Keratinocyte (primary cell): Measurements from ENCODE around the gene KRTAP20-4. TPM values are rescaled to one million over a fixed set of nuclear protein-coding genes. Genes with fewer than 3 reads are reported as not detected.

Experiments
- DNase-seq: peaks from one replicate; pipeline ENCODE4 v3.0.0-alpha.2; 2011; ENCODE audit warnings: low read depth, missing footprints, low spot score
- FAIRE-seq: peaks from 2 replicates; lab custom pipeline; 2011; peaks lifted over from hg19 to GRCh38; lab: Jason Lieb, UNC
- H2AFZ ChIP-seq: 2 replicates; pipeline ENCODE4 v1.6.0; 2012; ENCODE audit warnings: low read length, control low read depth, inconsistent platforms; ENCODE audit not compliant: control insufficient read depth
- H3K27ac ChIP-seq: 2 replicates; pipeline ENCODE4 v1.5.1; 2011; ENCODE audit warnings: low read length; ENCODE audit not compliant: control insufficient read depth, insufficient read depth
- H3K27me3 ChIP-seq: 3 replicates; pipeline ENCODE4 v1.6.0; 2011; ENCODE audit warnings: low read length; ENCODE audit not compliant: control insufficient read depth, insufficient read depth; ENCODE audit errors: extremely low read depth
- H3K36me3 ChIP-seq, 2 experiments: 2 replicates in 1 of 2; 3 replicates in 1 of 2; pipeline ENCODE4 v1.5.1; 2011; ENCODE audit warnings: low read length in 2 of 2, mild to moderate bottlenecking in 1 of 2; ENCODE audit not compliant: control insufficient read depth in 2 of 2, insufficient read depth in 2 of 2; ENCODE audit errors: extremely low read depth in 1 of 2
- H3K4me1 ChIP-seq: 3 replicates; pipeline ENCODE4 v1.5.1; 2011; ENCODE audit warnings: low read length; ENCODE audit not compliant: control insufficient read depth, insufficient read depth; ENCODE audit errors: extremely low read depth
- H3K4me2 ChIP-seq: 3 replicates; pipeline ENCODE4 v1.6.0; 2011; ENCODE audit warnings: low read depth, low read length; ENCODE audit not compliant: control insufficient read depth, insufficient read depth; ENCODE audit errors: extremely low read depth
- H3K4me3 ChIP-seq, 3 experiments: fragments of 200-600 bp in 1 of 3; sonication (generic) in 1 of 3; 2 replicates in 2 of 3; 3 replicates in 1 of 3; pipeline ENCODE4 v1.5.1; 2011 to 2016; ENCODE audit warnings: low read length in 3 of 3, mild to moderate bottlenecking in 3 of 3, control low read depth in 2 of 3, inconsistent platforms in 1 of 3, low read depth in 1 of 3, mixed read lengths in 1 of 3, mixed run types in 1 of 3, moderate library complexity in 1 of 3; ENCODE audit not compliant: control insufficient read depth in 2 of 3, insufficient read depth in 2 of 3; ENCODE audit errors: extremely low read depth in 1 of 3
- H3K79me2 ChIP-seq: 2 replicates; pipeline ENCODE4 v1.6.0; 2012; ENCODE audit warnings: low read length; ENCODE audit not compliant: control insufficient read depth, insufficient read depth
- H3K9ac ChIP-seq: 3 replicates; pipeline ENCODE4 v1.6.0; 2011; ENCODE audit warnings: low read length; ENCODE audit not compliant: control insufficient read depth, insufficient read depth; ENCODE audit errors: extremely low read depth
- H3K9me1 ChIP-seq: 3 replicates; pipeline ENCODE4 v1.6.0; 2011; ENCODE audit warnings: low read length; ENCODE audit not compliant: control insufficient read depth, insufficient read depth; ENCODE audit errors: extremely low read depth
- H3K9me3 ChIP-seq: 2 replicates; pipeline ENCODE4 v1.5.1; 2012; ENCODE audit warnings: low read depth, low read length; ENCODE audit not compliant: control insufficient read depth
- H4K20me1 ChIP-seq: 3 replicates; pipeline ENCODE4 v1.6.0; 2011; ENCODE audit warnings: low read length; ENCODE audit not compliant: control insufficient read depth, insufficient read depth; ENCODE audit errors: extremely low read depth
- CTCF ChIP-seq, 3 experiments: IDR thresholded peaks in 1 of 3; conservative IDR thresholded peaks in 1 of 3; optimal IDR thresholded peaks in 1 of 3; 2 replicates in 2 of 3; 3 replicates in 1 of 3; pipeline versions ENCODE3 to v1.5.1; 2011; ENCODE audit warnings: low read length in 3 of 3, mild to moderate bottlenecking in 3 of 3, moderate library complexity in 2 of 3, control low read depth in 1 of 3, inconsistent platforms in 1 of 3; ENCODE audit not compliant: insufficient read depth in 2 of 3; ENCODE audit errors: extremely low read depth in 1 of 3
- EZH2 ChIP-seq: IDR thresholded peaks from one replicate; pipeline ENCODE4 v1.6.1; 2012; ENCODE audit warnings: inconsistent platforms, mild to moderate bottlenecking, low read length, moderate library complexity
- dilution Hi-C: fragments of 300-500 bp; cut with MboI; formaldehyde crosslinking; loops from one replicate; pipeline ENCODE4 v1.7.0; 2020; ENCODE audit warnings: low sequenced_read_pairs; ENCODE audit not compliant: extremely low pct_ligation_motif_present
- polyA plus RNA-seq, 5 experiments: library from polyadenylated mRNA; depleted of rRNA in 3 of 5; stranded (reverse) in 3 of 5; stranded (forward) in 1 of 5; unstranded in 1 of 5; fragments of >200 nt; gene quantifications; 1 replicate in 1 of 5; 2 replicates in 3 of 5; 3 replicates in 1 of 5; pipeline versions ENCODE4 v1.2.1 to v1.2.3, GENCODE V29; 2011 to 2012; ENCODE audit warnings: missing spikeins in 2 of 5, low read depth in 1 of 5, low replicate concordance in 1 of 5

KRTAP20-4 gene
- polyA plus RNA-seq, 1 donor (not counting 4 experiments of a cell fraction or from before 2014, with no cell fraction given): not detected

GRCh38 chr21:30592140-30592539 lies 28.3 kb upstream of the KRTAP20-4 start, which contains the start of gene KRTAP6-3:
KRTAP6-3 (plus strand) TSS chr21:30592440; CDS start chr21:30592446, 6 bp downstream.
- no peaks in the 10 kb centered on the region for H3K9me3 ChIP-seq
- H3K36me3 ChIP-seq: no peaks in the 10 kb centered on the region
- no peaks in the 10 kb centered on the region for H4K20me1 ChIP-seq
- H3K9me1 ChIP-seq: no peaks in the 10 kb centered on the region
- H3K4me3 ChIP-seq: no peak within 1 kb of the TSS
- no peak for TF ChIP-seq EZH2
- no peak for TF ChIP-seq CTCF (optimal IDR thresholded peaks at IDR 0.05 in 1 of 3, IDR thresholded peaks at IDR 0.05 in 1 of 3, conservative IDR thresholded peaks at IDR 0.05 in 1 of 3; ENCODE audit: extremely low read depth in 1 of 3, insufficient read depth in 2 of 3, low read length in 3 of 3)
- no peak within 1 kb of the TSS for H3K4me2 ChIP-seq
- no peak within 1 kb of the TSS for H3K9ac ChIP-seq
- no peaks in the 10 kb centered on the region for H3K4me1 ChIP-seq
- DNase-seq (no peak), FAIRE-seq (no peak)
- dilution Hi-C loops: no loop called here
- H2AFZ ChIP-seq: no peak within 1 kb of the TSS
- H3K27ac ChIP-seq: no peak within 1 kb of the TSS
- no peaks in the 10 kb centered on the region for H3K79me2 ChIP-seq
- H3K27me3 ChIP-seq: no peaks in the 10 kb centered on the region

- H3K79me2 ChIP-seq: no peaks in the 10 kb centered on the region
- no peaks in the 10 kb centered on the region for H4K20me1 ChIP-seq
- no peak within 1 kb of the TSS for H2AFZ ChIP-seq
- FAIRE-seq (no peak), DNase-seq (no peak)
- H3K4me3 ChIP-seq: no peak within 1 kb of the TSS
- TF ChIP-seq CTCF (optimal IDR thresholded peaks at IDR 0.05 in 1 of 3, IDR thresholded peaks at IDR 0.05 in 1 of 3, conservative IDR thresholded peaks at IDR 0.05 in 1 of 3; ENCODE audit: extremely low read depth in 1 of 3, insufficient read depth in 2 of 3, low read length in 3 of 3): no peak
- TF ChIP-seq EZH2: no peak
- no peaks in the 10 kb centered on the region for H3K9me3 ChIP-seq
- H3K9me1 ChIP-seq: no peaks in the 10 kb centered on the region
- no peaks in the 10 kb centered on the region for H3K27me3 ChIP-seq
- dilution Hi-C loops: no loop called here
- no peak within 1 kb of the TSS for H3K4me2 ChIP-seq
- H3K4me1 ChIP-seq: no peaks in the 10 kb centered on the region
- H3K36me3 ChIP-seq: no peaks in the 10 kb centered on the region
- H3K27ac ChIP-seq: no peak within 1 kb of the TSS
- H3K9ac ChIP-seq: no peak within 1 kb of the TSS
Measured at GRCh38 chr21:30598802-30599201, 21.6 kb upstream of the KRTAP20-4 start, which contains the start of gene KRTAP6-2. KRTAP6-2 (minus strand) TSS chr21:30598902; CDS start chr21:30598874, 28 bp downstream.
